ENCODE results near the gene SLC2A9.

SLC2A9 gene

DNA sequence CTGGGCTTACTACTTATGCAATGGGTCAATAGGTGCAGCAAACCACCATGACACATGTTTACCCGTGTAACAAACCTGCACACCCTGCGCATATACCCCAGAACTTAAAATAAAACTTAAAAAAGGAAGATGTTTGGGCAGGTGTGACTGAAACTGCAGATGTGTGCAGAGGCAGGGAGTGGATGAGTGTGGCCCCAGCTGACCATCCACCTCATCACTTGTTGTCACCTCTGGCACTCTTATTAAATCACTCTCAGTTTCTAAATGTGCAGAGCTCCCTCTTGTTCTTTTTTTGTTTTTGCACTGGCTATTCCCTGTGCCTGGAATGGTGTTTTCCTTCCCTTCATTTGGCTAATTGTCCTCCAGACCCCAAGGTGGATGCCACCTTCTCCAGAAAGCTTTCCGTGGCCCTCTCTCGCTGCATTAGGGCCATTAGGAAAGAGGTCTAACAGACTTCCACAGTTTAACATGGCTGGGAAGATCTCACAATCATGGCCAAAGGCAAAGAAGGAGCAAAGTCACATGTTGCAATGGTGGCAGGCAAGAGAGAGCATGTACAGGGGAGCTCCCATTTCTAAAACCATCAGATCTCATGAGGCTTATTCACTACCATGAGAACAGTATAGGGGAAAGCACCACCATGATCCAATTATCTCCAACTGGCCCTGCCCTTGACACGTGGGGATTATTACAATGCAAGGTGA lies 58.5 kb downstream of the SLC2A9 start:
- DNase-seq (ENCODE audit: low read depth in 2 of 2), result no peak

- DNase-seq (ENCODE audit: low read depth in 2 of 2), result no peak
Observed at GRCh38 chr4:9954468-9954867, 66.8 kb downstream of the SLC2A9 start.

- DNase-seq (ENCODE audit: low read depth in 2 of 2), result no peak
Observed at GRCh38 chr4:9953089-9953488, 68.2 kb downstream of the SLC2A9 start.

GRCh38 chr4:9952415-9952950 lies 68.8 kb downstream of the SLC2A9 start:
- DNase-seq (ENCODE audit: low read depth in 2 of 2), result no peak

DNA sequence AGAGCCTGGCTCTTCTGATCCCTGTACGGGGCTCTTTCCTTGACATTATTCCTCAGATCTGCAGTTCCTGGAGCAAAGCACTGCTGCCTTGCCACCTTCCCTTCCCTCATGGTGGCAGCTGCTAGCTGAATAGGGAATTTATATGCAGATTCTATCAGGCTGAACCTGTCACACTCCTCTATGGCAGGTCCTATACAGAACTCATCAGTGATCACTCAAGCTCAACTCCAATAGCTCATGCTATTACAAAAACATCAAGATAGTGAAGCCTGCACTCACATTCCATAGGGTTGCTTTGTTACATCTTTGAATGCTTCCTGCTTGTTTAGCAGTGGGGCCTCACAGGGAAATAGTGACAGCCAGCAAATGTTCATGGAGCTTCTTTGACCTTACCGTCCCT lies 71.7 kb downstream of the SLC2A9 start:
- DNase-seq (ENCODE audit: low read depth in 2 of 2), result no peak

DNA sequence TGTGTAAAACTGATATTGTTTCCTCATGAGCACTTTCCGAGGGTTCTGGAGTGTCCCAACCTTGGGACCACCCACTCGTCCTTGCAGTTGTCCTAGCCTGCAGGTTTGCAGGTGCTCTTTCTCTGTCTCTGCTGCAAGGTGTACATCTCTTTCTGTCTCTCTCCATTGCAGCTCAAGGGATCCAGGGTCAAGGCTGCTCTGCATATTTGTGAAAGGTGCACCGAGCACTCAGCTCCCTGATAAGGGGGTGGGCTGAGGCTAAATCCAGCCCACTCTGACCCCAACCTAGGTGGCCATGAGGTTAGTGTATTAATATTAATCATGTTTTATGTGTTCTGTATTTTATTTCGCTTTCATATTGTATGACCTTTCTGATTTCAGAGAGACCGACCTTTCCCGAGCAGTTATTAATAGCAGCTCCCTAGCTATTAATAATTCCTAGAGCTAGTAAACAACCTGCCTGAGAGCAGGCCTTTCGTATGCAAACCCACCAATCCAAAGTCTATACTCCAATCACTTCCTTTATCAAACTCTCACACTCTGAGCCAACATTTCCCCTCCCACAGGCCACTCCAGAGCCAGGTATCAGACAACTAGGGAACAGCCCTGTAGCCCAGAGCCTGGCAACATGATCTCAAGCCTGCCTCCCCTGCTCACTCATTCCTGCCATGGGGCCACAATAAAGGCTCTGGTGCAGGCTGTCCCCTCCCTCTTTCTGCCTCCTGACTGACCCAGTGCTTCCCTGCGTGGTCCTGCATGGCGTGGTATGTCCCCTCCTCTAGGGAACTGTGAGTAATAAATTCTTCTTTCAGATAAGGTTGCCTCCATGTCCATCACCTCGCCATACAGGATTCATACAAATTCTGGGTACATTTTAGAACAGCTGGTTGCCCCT lies 73.9 kb downstream of the SLC2A9 start:
- DNase-seq (ENCODE audit: low read depth in 2 of 2), result no peak

DNA sequence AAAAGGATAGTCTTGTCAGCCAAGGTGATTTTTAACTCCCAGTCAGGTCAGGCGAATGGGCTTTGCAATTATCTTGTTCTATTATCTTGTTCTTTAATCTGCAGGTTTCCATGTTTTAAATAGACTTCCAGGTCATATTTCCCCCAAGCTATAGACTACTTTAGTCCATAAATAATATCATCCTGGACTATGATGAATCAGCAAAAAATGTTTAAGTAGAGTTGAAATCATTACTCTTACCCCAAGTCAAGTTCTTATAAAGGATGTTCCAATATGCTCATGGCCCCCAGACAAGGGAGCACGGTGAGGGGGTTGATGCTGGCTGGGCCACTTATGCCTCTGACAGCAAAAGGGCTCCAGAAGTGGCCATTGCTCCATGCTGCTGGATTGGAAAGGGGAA lies 75.1 kb downstream of the SLC2A9 start:
- DNase-seq (ENCODE audit: low read depth in 2 of 2), result no peak

GRCh38 chr4:9944431-9945425 lies 76.6 kb downstream of the SLC2A9 start:
- DNase-seq (ENCODE audit: low read depth in 2 of 2), result no peak

DNA sequence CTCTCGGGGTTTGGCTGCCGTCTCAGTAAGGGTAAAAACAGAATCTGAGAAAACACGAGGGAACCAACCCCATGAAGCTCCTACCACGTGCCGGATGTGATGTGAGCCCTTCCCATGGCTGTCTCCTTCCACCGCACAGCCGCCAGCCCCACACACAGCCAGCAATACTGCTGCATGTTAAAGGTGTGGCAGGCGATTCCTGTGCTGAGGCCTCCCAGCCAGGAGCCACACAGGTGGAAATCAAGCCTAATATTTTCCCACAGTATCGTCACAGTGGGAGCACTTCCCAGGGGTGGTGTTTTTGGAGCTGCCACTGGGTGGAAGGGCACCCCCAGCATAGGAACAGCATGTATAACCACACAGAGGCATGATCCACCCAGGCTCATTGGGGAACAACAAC lies 77.5 kb downstream of the SLC2A9 start:
- DNase-seq (ENCODE audit: low read depth in 2 of 2), result no peak

GRCh38 chr4:9942921-9943600 lies 78.2 kb downstream of the SLC2A9 start:
- DNase-seq (ENCODE audit: low read depth in 2 of 2), result no peak

DNA sequence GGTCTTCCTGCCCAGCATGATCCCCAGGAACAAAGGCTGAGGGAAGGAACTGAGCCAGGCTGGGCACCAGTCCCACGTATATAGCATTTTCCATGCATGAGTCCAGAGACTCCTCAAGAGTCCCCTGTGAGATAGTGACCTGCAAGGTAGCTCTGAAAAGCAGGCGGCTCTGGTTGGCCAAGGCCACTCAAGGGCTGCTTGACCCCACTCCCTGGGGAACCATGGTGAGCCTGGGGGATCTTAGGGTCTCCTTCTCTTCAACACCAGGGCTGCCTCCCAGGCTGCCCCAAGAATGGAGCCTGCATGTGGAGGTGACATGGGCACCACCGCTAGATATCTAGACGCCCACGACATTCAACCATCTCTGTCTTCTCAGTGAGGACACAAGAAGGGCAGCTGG lies 79.2 kb downstream of the SLC2A9 start:
- no peak for DNase-seq (ENCODE audit: low read depth in 2 of 2)

- no peak for DNase-seq (ENCODE audit: low read depth in 2 of 2)
Observed at GRCh38 chr4:9940041-9940440, 81.3 kb downstream of the SLC2A9 start.

GRCh38 chr4:9938933-9939332 lies 82.4 kb downstream of the SLC2A9 start:
- DNase-seq (ENCODE audit: low read depth in 2 of 2), result no peak

GRCh38 chr4:9937078-9937477 lies 84.2 kb downstream of the SLC2A9 start:
- no peak for DNase-seq (ENCODE audit: low read depth in 2 of 2)

DNA sequence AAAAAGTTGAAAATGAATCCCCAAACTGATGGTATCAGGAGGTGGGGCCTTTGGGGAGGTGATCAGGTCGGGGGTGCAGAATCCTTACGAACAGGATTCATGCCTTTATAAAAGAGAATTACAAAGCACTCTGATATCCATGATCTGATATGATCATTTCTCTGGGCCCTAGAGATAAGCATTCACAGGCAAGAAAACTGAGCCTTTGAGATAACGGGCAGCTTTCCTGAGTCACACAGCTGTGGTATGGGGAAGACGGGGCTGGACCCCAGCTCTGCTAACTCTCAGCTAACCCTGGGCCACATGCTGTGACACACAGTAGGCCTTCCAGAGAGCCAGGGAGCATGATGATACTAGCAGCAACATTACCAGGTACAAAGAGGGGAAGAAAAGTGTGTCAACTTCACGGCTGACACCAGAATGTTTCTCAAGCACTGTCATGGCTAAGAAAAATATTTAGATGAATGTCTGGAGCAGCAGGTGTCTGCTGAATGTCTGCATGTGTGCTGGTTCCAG lies 85.1 kb downstream of the SLC2A9 start:
- DNase-seq (ENCODE audit: low read depth in 2 of 2), result no peak

DNA sequence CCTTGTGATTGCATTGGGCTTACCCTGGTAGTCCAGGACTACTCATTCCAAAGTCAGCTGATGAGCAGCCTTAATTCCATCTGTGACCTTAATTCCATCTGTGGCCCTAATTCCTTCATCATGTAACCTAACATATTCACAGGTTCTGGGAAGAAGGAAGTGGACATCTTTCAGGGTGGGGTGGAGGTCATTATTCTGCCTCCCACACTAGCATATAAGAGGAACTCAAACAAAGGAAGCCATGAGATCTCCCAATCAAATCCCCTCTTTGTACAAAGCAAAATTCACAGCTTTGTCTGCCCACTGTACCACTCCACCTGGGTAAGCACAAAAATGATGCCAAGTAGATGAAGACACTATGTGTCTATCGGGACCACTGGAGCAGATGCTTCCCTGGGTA lies 87.3 kb downstream of the SLC2A9 start:
- DNase-seq (ENCODE audit: low read depth in 2 of 2), result no peak

GRCh38 chr4:9933184-9933583 lies 88.1 kb downstream of the SLC2A9 start:
- no peak for DNase-seq (ENCODE audit: low read depth in 2 of 2)

DNA sequence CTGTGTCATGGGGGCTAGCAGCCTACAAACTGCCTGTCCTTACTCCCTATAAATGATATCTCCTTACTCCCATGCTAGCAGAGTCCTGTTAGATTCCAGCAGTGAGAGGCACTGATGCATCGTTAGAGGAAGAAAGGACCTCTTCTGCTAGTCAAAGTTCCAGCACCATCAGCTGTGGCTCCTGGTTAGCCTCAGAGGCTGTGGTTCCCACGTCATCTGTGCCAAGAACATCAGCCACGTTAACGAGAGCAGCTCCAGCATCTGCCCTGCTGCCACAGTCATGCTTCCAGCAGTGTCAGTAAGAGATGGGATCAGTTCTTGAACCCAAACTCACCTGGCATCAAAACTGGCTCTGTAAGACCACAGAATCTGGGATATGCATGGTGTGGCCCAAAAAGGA lies 88.5 kb downstream of the SLC2A9 start:
- DNase-seq (ENCODE audit: low read depth in 2 of 2), result no peak

GRCh38 chr4:9931146-9931545 lies 90.2 kb downstream of the SLC2A9 start:
- DNase-seq (ENCODE audit: low read depth in 2 of 2), result no peak

DNA sequence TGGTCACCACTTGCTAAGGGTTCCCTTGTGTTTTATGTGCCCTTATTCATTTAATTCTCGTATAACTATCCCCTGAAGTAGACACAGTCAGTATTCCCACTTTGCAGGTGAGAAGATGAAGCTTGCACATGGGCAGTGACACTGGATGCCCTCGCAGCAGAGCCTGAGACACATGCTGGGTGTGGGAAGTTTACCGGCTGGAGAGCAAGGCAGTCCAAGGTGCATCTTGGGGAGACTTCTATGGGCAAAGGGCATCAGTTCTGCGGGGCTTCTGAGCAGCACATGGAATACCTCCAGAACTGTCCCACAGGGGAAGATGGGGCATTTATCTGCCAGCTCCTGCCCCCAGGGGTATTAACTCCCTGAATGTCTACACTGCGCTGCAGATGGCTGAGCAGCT lies 92.2 kb downstream of the SLC2A9 start:
- no peak for DNase-seq (ENCODE audit: low read depth in 2 of 2)

All from stimulated activated CD4-positive, alpha-beta T cell treated with anti-CD3 and anti-CD28 coated beads, Interleukin-12 subunit alpha, Interleukin-12 subunit beta, amount 100 ng/mL, for 24 hours (primary cell).